ENCODE results near the gene CCDC92. TPM values are rescaled to one million over a fixed set of nuclear protein-coding genes. Genes with fewer than 3 reads are reported as not detected.

Gene CCDC92
- total and polyA plus RNA-seq, 2 of the 8 experiments (the other 6 are each of a cell fraction or from before 2014, with no cell fraction given): 0.43 to 0.51 TPM

- TF ChIP-seq SRF (IDR thresholded peaks at IDR 0.05; ENCODE audit: low read depth, low read length): no peak
- TF ChIP-seq, protein P1, sequence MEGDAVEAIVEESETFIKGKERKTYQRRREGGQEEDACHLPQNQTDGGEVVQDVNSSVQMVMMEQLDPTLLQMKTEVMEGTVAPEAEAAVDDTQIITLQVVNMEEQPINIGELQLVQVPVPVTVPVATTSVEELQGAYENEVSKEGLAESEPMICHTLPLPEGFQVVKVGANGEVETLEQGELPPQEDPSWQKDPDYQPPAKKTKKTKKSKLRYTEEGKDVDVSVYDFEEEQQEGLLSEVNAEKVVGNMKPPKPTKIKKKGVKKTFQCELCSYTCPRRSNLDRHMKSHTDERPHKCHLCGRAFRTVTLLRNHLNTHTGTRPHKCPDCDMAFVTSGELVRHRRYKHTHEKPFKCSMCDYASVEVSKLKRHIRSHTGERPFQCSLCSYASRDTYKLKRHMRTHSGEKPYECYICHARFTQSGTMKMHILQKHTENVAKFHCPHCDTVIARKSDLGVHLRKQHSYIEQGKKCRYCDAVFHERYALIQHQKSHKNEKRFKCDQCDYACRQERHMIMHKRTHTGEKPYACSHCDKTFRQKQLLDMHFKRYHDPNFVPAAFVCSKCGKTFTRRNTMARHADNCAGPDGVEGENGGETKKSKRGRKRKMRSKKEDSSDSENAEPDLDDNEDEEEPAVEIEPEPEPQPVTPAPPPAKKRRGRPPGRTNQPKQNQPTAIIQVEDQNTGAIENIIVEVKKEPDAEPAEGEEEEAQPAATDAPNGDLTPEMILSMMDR (IDR thresholded peaks at IDR 0.05; ENCODE audit: control extremely low read depth in 1 of 3, insufficient read depth in 1 of 3, low read depth in 1 of 3, low read length in 3 of 3): no peak
- Histone ChIP-seq H4K20me1 (replicated peaks in 1 of 2; ENCODE audit: control insufficient read depth in 1 of 2, insufficient read depth in 2 of 2, low read length in 2 of 2) (no peaks in the 10 kb centered on the region), H2BK5ac (ENCODE audit: low read depth, low read length) (no peak overlapping the region), H2AK5ac (ENCODE audit: low read depth, low read length) (no peak overlapping the region), H3K27ac (ENCODE audit: low read depth, low read length) (no peak overlapping the region), H3K27me3 (replicated peaks in 1 of 4; ENCODE audit: control insufficient read depth in 3 of 4, extremely low read depth in 1 of 4, insufficient read depth in 3 of 4, low read length in 3 of 4) (peaks cover 0 to 9% (median 1%) of the 10 kb centered on the region in 4 experiments; a peak in 3 of 7 replicates), H3K4me1 (replicated peaks in 1 of 4; ENCODE audit: control insufficient read depth in 3 of 4, insufficient read depth in 4 of 4, low read length in 3 of 4) (no peaks in the 10 kb centered on the region), H3K23ac (ENCODE audit: insufficient read length) (no peak overlapping the region), H3K56ac (replicated peaks; ENCODE audit: insufficient read length, low read depth, low read length) (no peak overlapping the region), H3K36me3 (ENCODE audit: control insufficient read depth in 2 of 4, insufficient read depth in 4 of 4, low read length in 3 of 4) (no peaks in the 10 kb centered on the region), H3K18ac (ENCODE audit: extremely low read depth, low read length) (no peak overlapping the region), H4K8ac (ENCODE audit: extremely low read depth, insufficient read depth, low read length) (no peak overlapping the region), H2BK12ac (ENCODE audit: low read depth, low read length) (no peak overlapping the region), H3K79me1 (ENCODE audit: low read depth, low read length) (no peaks in the 10 kb centered on the region), H2BK20ac (ENCODE audit: low read length) (no peak overlapping the region), H3K79me2 (ENCODE audit: control insufficient read depth in 1 of 2, insufficient read depth in 2 of 2, low read length in 2 of 2) (no peaks in the 10 kb centered on the region), H2BK120ac (replicated peaks; ENCODE audit: low read depth, low read length) (no peak overlapping the region), H3K23me2 (ENCODE audit: low read depth, low read length) (no peaks in the 10 kb centered on the region), H4K91ac (replicated peaks; ENCODE audit: insufficient read length, low read length) (no peak overlapping the region), H3K4ac (replicated peaks; ENCODE audit: insufficient read length, low read depth, low read length) (no peak overlapping the region), H3K4me2 (ENCODE audit: insufficient read depth in 1 of 2, low read depth in 2 of 2, low read length in 2 of 2) (no peak overlapping the region), H3K14ac (ENCODE audit: insufficient read length) (no peak overlapping the region), H4K5ac (ENCODE audit: insufficient read length, low read depth, low read length) (no peak overlapping the region), H2AFZ (ENCODE audit: low read length) (no peak overlapping the region), H3K4me3 (ENCODE audit: extremely low read depth in 1 of 4, insufficient read depth in 2 of 4, low read depth in 3 of 4, low read length in 4 of 4) (no peak overlapping the region), H2BK15ac (ENCODE audit: low read length) (no peak overlapping the region), H3K9ac (replicated peaks in 1 of 4; ENCODE audit: extremely low read depth in 1 of 4, low read depth in 3 of 4, low read length in 3 of 4) (no peak overlapping the region), H3K9me3 (ENCODE audit: insufficient read depth in 2 of 2, low read depth in 1 of 2, low read length in 1 of 2) (no peaks in the 10 kb centered on the region)
- ChIA-PET POLR2A (ENCODE audit: partially characterized antibody) (no interaction called here), CTCF (ENCODE audit: partially characterized antibody) (interaction anchor here (0.7 to 3.5 kb wide), 6 partner anchors 11 to 92 kb away, joined by 3 to 27 read pairs (median 8); no protein-coding TSS in a partner anchor)
- 92% methylated on average over 8 of the region's 9 CpGs; no CpG with 5 or more reads in 1 of the 2 experiments for WGBS, 2 experiments (ENCODE audit: extremely low coverage in 1 of 2, insufficient coverage in 1 of 2, insufficient read length in 1 of 2, insufficient replicate concordance in 2 of 2, low coverage in 1 of 2, low lambda C conversion rate in 2 of 2, missing lambda C conversion rate in 1 of 2)
- no peak for DNase-seq (ENCODE audit: low read depth in 1 of 2, low spot score in 2 of 2)
- no peak for FAIRE-seq
These were observed 31.6 kb downstream of the CCDC92 start for GRCh38 chr12:123941000-123941399.
